Nephron (organoid): ENCODE measurements around the gene PDZD2.

Source experiments
- H3K27ac Mint-ChIP-seq, 3 experiments: 2 replicates each; pipeline ENCODE4 v1.8.0; 2020; ENCODE audit warnings: mixed read lengths in 3 of 3, mild to moderate bottlenecking in 2 of 3, moderate library complexity in 1 of 3
- H3K27me3 Mint-ChIP-seq: 2 replicates; pipeline ENCODE4 v1.8.0; 2021; ENCODE audit warnings: low read depth, mild to moderate bottlenecking, moderate library complexity, mixed read lengths
- H3K36me3 Mint-ChIP-seq: 2 replicates; pipeline ENCODE4 v1.8.0; 2020; ENCODE audit warnings: low read depth, mixed read lengths
- H3K4me1 Mint-ChIP-seq: 2 replicates; pipeline ENCODE4 v1.8.0; 2020; ENCODE audit warnings: mixed read lengths
- H3K4me3 Mint-ChIP-seq, 3 experiments: 2 replicates each; pipeline ENCODE4 v1.8.0; 2020; ENCODE audit warnings: mild to moderate bottlenecking in 3 of 3, mixed read lengths in 3 of 3, moderate library complexity in 2 of 3
- H3K9me3 Mint-ChIP-seq: 2 replicates; pipeline ENCODE4 v1.8.0; 2020; ENCODE audit warnings: mixed read lengths
- TF ChIP-seq, protein P1 (sequence below), 3 experiments: fragments of 200-600 bp; sonication (generic); IDR thresholded peaks; one replicate each; pipeline ENCODE4 v1.5.0; 2021; ENCODE audit warnings: antibody characterized with exemption in 3 of 3; ENCODE audit not compliant: unreplicated experiment in 3 of 3

Gene PDZD2

DNA sequence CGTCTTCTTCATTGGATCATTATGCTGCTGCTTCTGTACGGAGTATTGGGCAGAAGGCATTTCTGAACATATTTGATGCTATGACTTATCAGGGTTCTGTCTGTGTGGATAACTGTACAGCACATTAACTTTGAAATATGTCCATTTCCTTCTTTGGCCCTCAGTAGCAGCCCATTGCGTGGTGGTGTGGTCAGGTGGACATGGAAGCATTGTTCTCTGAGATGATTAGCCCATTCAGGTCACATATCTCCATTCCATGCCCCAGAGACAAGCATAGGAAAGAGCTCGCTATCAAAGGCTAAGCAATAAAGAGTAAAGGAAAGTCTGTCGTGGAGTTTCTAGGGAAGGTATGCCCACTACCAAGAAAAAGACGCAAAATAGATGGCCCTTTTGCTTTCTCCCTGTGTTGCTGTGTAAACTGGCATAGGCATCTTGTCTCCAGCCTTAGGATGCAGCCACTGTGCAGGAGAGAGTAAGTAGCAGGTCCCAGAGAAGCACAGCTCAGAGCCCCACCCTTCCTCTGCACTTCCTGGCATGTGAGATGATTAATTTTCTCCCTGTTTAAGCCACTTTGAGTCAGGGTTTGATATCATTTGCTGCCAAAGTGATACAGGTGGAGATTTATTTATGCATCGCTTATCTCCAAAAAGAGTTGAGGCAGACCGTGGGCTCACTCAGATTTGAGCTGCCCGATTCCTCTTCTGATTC is 221.9 kb downstream of the PDZD2 start:
- peaks cover 16% of the 10 kb centered on the region for H3K9me3 Mint-ChIP-seq
- peaks cover 38% of the 10 kb centered on the region for H3K36me3 Mint-ChIP-seq
- no peak overlapping the region for H3K27ac Mint-ChIP-seq
- TF ChIP-seq, protein P1, sequence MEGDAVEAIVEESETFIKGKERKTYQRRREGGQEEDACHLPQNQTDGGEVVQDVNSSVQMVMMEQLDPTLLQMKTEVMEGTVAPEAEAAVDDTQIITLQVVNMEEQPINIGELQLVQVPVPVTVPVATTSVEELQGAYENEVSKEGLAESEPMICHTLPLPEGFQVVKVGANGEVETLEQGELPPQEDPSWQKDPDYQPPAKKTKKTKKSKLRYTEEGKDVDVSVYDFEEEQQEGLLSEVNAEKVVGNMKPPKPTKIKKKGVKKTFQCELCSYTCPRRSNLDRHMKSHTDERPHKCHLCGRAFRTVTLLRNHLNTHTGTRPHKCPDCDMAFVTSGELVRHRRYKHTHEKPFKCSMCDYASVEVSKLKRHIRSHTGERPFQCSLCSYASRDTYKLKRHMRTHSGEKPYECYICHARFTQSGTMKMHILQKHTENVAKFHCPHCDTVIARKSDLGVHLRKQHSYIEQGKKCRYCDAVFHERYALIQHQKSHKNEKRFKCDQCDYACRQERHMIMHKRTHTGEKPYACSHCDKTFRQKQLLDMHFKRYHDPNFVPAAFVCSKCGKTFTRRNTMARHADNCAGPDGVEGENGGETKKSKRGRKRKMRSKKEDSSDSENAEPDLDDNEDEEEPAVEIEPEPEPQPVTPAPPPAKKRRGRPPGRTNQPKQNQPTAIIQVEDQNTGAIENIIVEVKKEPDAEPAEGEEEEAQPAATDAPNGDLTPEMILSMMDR (IDR thresholded peaks at IDR 0.05; ENCODE audit: unreplicated experiment in 3 of 3), result no peak
- peaks cover 44% of the 10 kb centered on the region for H3K27me3 Mint-ChIP-seq
- H3K4me1 Mint-ChIP-seq, result peaks cover 6% of the 10 kb centered on the region
- no peak overlapping the region for H3K4me3 Mint-ChIP-seq

DNA sequence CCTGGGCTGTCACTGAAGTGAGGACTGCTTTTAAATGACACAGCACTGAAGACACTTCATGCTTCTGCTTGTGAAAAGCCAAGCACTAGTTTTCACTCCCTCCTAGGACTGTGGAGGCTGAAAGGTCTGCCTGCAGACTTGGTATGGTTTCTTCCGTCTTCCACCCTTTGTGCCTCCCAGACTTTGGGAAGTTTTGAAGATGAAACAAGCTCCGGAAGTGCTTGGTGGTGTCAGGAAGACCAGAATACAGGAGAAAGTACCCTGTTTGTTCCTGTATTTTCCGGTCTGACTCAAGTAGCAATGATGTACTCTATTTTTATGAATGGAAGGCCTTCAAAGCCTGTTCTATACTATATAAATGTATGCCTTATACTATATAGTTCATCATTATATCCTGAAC is 222.7 kb downstream of the PDZD2 start:
- Mint-ChIP-seq H3K4me3 (no peak overlapping the region), H3K9me3 (peaks cover 16% of the 10 kb centered on the region), H3K27ac (no peak overlapping the region), H3K27me3 (peaks cover 44% of the 10 kb centered on the region), H3K36me3 (peaks cover 36% of the 10 kb centered on the region), H3K4me1 (peaks cover 6% of the 10 kb centered on the region)
- TF ChIP-seq, protein P1 (IDR thresholded peaks at IDR 0.05; ENCODE audit: unreplicated experiment in 3 of 3), result no peak

DNA sequence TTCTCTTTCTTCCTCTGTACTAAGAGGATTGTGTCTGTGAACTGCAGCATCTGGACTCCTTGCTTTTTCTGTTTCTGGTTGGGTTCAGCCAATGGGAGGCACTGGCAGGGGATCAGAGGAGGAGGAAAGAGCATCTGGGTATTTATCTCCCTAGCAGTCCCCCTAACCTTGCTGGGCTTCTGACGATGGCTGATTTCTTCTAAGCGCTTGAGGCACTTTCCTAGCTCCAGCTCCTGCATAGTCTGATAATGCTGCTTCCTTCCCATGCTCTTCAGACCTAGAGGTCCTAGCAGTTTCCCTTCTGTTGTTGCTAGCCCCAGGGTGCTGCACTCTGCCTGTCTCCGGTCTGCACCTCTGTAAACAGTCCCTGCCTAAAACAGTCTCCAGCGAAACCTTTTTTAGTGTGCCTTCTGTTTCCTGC is 225.1 kb downstream of the PDZD2 start:
- H3K9me3 Mint-ChIP-seq, result peaks cover 15% of the 10 kb centered on the region
- TF ChIP-seq, protein P1 (IDR thresholded peaks at IDR 0.05; ENCODE audit: unreplicated experiment in 3 of 3), result no peak
- H3K27ac Mint-ChIP-seq, result no peak overlapping the region

DNA sequence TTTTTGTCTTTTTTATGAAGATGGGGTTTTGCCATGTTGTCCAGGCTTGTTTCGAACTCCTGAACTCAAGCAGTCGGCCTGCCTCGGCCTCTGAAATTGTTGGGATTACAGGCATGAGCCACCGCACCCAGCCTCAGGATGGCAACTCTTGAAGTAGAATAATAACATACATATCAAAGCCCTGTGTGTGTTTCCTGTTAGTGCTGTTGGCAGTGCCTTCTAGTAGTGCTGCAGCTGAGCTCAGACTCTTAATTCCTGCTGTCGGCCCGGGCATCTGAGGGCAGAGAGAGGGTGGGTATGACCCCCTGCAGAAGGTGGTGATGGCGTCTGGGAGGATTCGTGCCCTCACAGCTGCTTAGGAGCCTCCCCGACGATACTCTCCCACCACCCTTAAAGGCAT is 227.2 kb downstream of the PDZD2 start:
- Mint-ChIP-seq H3K4me3 (no peak overlapping the region), H3K36me3 (no peaks in the 10 kb centered on the region), H3K9me3 (no peaks in the 10 kb centered on the region), H3K27ac (no peak overlapping the region), H3K27me3 (peaks cover 28% of the 10 kb centered on the region), H3K4me1 (peaks cover 6% of the 10 kb centered on the region)
- TF ChIP-seq, protein P1 (IDR thresholded peaks at IDR 0.05; ENCODE audit: unreplicated experiment in 3 of 3), result no peak

More for the DNA sequence above, 225.1 kb downstream of the PDZD2 start:
- no peak overlapping the region for H3K4me3 Mint-ChIP-seq
- H3K36me3 Mint-ChIP-seq, result peaks cover 17% of the 10 kb centered on the region
- H3K27me3 Mint-ChIP-seq, result peaks cover 40% of the 10 kb centered on the region
- H3K4me1 Mint-ChIP-seq, result peaks cover 6% of the 10 kb centered on the region

DNA sequence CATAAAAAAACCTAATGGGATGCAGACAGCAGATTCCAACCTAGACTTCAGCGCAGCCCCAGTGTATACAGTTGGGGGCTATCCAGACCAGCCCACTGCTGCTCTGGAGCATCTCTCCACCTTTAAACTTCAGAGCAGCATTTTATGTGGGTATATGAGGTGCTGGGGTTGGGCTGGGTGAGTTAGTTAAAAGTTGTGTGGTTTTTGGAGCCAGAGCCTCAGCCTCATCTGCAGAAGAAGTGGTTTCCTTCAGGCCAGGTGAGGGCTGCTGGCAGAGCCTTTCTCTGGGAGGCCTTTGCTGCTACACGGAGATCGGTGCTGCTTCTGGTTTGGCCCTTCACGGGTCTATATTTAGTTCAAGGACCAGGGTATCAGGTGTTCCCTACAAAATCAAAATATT is 228.3 kb downstream of the PDZD2 start:
- TF ChIP-seq, protein P1 (IDR thresholded peaks at IDR 0.05; ENCODE audit: unreplicated experiment in 3 of 3), result no peak
- H3K36me3 Mint-ChIP-seq, result no peaks in the 10 kb centered on the region
- H3K9me3 Mint-ChIP-seq, result no peaks in the 10 kb centered on the region
- H3K27me3 Mint-ChIP-seq, result peaks cover 28% of the 10 kb centered on the region
- H3K27ac Mint-ChIP-seq, result peak overlapping the region in 1 of 3 experiments; percentile 37
- H3K4me1 Mint-ChIP-seq, result peaks cover 6% of the 10 kb centered on the region
- H3K4me3 Mint-ChIP-seq, result no peak overlapping the region

DNA sequence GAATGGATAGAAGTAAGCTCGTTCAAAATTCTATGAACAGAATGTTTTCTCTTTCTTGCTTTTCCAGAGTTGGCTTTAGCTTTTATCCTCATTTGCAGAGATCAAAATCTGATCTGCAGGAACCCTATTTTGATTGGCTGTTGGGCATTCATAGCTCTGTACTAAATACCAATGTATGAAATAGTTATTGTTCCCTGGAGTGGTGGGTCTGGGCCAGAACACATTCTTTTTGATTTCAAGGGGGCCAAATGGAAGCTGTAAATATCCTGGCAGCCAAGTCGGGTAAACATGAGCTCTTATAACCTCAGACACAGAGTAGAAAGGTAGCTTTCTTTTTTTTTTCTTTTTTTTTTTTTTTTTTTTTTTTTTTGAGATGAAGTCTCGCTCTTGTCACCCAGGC is 241.5 kb downstream of the PDZD2 start:
- TF ChIP-seq, protein P1 (IDR thresholded peaks at IDR 0.05; ENCODE audit: unreplicated experiment in 3 of 3), result no peak
- Mint-ChIP-seq H3K36me3 (no peaks in the 10 kb centered on the region), H3K4me1 (peaks cover 5% of the 10 kb centered on the region), H3K27ac (no peak overlapping the region), H3K4me3 (no peak overlapping the region), H3K27me3 (peaks cover 5% of the 10 kb centered on the region), H3K9me3 (no peaks in the 10 kb centered on the region)
